Stomach smooth muscle (tissue), 2 donors: ENCODE results near the gene PRPF6.

ENCODE experiments used
- H3K27ac ChIP-seq: one replicate; pipeline ENCODE4 v1.7.0; 2013; ENCODE audit warnings: mild to moderate bottlenecking, low read length, inconsistent platforms
- H3K27me3 ChIP-seq, 2 donors: one replicate each; pipeline ENCODE4 v1.7.0; 2013; ENCODE audit warnings: low read length in 2 of 2; ENCODE audit not compliant: insufficient read depth in 2 of 2, control insufficient read depth in 1 of 2
- H3K36me3 ChIP-seq, 2 donors: one replicate each; pipeline ENCODE4 v1.7.0; 2013; ENCODE audit warnings: low read length in 2 of 2; ENCODE audit not compliant: control insufficient read depth in 2 of 2, insufficient read depth in 2 of 2
- H3K4me1 ChIP-seq: one replicate; pipeline ENCODE4 v1.7.0; 2013; ENCODE audit warnings: low read length; ENCODE audit not compliant: control insufficient read depth, insufficient read depth
- H3K4me3 ChIP-seq, 2 donors: one replicate each; pipeline ENCODE4 v1.7.0; 2013; ENCODE audit warnings: low read length in 2 of 2
- H3K9ac ChIP-seq, 2 donors: one replicate each; pipeline ENCODE4 v1.7.0; 2013; ENCODE audit warnings: low read length in 2 of 2, mild to moderate bottlenecking in 1 of 2
- H3K9me3 ChIP-seq, 2 donors: one replicate each; pipeline ENCODE4 v1.7.0; 2013; ENCODE audit warnings: low read length in 2 of 2; ENCODE audit not compliant: control insufficient read depth in 2 of 2
- donor health status: healthy.
- donor health status: Pancreatic carcinoma.

Gene PRPF6

DNA sequence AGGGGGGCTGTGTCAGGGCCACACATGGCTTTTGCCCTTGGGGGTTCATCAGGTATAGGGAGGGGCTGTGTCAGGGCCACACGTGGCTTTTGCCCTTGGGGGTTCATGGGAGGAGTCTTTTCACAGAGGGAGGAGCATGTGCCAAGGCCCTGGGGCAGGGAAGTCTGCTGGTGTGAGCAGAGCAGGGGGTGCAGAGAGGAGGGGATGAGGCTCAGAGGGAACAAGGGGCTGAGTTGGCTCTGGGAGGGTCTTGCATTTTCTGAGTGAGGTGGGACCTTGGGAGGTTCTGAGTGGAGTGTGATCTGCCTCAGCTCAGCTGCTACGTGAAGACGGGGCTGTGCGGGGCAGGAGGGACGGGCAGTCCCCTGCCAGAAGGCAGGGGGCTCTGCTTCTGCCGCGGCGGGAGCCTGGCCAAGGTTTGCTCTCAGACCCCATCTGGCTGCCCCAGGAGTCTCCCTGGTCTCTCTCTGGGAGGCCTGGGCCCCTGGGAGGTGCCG, 74.5 kb downstream of the PRPF6 start:
- Histone ChIP-seq H3K4me1 (peaks cover 4% of the 10 kb centered on the region), H3K27me3 (peaks cover 31 to 36% of the 10 kb centered on the region in 2 donors), H3K36me3 (no peaks in the 10 kb centered on the region), H3K4me3 (no peak overlapping the region), H3K9ac (no peak overlapping the region), H3K27ac (no peak overlapping the region), H3K9me3 (no peaks in the 10 kb centered on the region)

DNA sequence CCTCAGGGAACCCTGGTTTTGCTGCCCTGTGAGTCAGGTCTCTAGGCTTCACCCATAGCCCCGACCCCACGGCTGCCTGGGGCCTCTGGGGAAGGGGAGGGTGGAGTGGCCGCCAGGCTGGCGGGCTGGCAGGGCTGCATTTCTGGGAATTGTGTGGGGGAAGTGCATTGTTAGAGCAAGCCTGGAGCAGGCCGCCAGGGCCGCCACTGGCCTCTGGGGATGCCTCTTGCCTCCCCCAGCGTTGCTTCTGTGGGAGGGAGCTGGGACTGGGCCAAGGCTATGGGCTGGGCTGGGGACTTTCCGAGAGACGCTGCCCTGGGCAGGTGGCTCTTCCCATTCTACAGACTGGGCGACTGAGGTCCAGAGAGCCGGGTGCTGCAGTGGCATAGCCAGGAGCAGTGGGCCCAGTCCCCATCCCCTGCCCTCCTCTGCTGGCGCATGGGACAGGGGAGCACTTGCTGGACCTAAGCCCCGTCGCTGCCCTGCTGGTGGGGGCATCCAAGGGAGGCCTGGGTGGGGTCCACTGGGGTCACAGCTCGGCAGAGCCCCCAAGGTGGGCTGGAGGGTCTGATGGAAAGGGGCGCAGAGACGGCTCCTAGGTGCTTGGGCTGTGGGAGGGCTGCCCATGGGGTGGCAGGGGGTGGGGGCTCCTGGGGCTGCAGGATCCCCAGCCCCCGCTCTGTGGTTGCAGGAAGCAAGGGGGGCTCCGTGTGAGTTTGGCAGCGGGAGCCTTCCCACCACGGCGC, 75.1 kb downstream of the PRPF6 start:
- no peaks in the 10 kb centered on the region for H3K36me3 ChIP-seq
- no peaks in the 10 kb centered on the region for H3K9me3 ChIP-seq
- H3K27ac ChIP-seq = no peak overlapping the region
- no peak overlapping the region for H3K9ac ChIP-seq
- H3K4me1 ChIP-seq = peaks cover 4% of the 10 kb centered on the region
- H3K27me3 ChIP-seq = peaks cover 25 to 30% of the 10 kb centered on the region in 2 donors
- H3K4me3 ChIP-seq = no peak overlapping the region

DNA sequence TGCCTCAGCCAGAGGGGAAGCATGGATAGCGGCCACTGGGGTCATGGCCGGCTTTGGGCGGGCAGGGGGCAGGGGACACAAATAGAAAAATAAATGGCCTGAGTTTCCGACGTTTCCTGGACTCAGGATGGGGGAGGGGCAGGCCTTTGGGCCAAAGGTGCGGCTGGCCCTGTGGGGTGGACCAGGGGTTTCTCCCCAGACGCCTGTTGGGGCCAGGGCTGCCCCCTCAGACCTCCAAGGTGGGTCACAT, 75.6 kb downstream of the PRPF6 start:
- peaks cover 4% of the 10 kb centered on the region for H3K4me1 ChIP-seq
- H3K27me3 ChIP-seq = peaks cover 24 to 25% of the 10 kb centered on the region in 2 donors
- no peaks in the 10 kb centered on the region for H3K36me3 ChIP-seq
- H3K27ac ChIP-seq = no peak overlapping the region
- no peak overlapping the region for H3K9ac ChIP-seq
- H3K9me3 ChIP-seq = no peaks in the 10 kb centered on the region
- no peak overlapping the region for H3K4me3 ChIP-seq

DNA sequence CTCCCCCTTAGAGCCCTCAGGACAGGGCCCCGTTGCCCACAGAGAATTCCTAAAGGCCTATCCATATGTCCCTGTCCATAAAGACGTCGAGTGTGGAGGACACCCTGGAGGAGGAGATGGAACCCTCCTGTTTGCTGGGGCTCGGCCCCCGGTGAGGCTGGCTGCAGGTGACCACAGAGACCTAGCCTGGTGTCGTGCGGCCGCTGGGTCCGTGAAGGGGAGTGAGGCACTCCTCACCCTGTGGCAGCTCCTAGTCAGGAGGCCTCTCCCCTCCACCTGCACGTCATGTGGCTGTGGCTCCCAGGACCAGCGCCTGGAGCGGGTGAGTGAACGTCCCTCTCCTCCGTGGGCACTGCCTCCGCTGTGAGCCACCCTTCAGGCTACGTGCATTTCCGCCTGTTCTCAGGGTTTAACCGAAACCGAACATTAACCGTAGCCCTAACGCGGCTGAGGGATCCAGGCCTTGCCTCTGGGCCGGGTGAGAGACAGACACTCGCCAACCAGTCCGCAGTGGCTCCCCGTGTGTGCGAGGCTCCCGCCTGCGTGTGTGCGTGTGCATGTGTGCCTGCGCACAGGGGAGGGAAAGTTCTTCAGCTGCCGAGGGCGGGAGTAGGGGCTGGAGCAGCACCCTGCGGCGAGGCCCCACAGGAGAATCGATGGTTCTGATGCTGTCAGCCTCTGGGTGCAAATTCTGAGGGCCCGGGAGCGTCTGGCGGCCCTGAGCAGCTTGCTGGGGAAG, 76.1 kb downstream of the PRPF6 start:
- no peak overlapping the region for H3K27ac ChIP-seq
- H3K4me1 ChIP-seq = peaks cover 5% of the 10 kb centered on the region
- H3K9ac ChIP-seq = no peak overlapping the region

DNA sequence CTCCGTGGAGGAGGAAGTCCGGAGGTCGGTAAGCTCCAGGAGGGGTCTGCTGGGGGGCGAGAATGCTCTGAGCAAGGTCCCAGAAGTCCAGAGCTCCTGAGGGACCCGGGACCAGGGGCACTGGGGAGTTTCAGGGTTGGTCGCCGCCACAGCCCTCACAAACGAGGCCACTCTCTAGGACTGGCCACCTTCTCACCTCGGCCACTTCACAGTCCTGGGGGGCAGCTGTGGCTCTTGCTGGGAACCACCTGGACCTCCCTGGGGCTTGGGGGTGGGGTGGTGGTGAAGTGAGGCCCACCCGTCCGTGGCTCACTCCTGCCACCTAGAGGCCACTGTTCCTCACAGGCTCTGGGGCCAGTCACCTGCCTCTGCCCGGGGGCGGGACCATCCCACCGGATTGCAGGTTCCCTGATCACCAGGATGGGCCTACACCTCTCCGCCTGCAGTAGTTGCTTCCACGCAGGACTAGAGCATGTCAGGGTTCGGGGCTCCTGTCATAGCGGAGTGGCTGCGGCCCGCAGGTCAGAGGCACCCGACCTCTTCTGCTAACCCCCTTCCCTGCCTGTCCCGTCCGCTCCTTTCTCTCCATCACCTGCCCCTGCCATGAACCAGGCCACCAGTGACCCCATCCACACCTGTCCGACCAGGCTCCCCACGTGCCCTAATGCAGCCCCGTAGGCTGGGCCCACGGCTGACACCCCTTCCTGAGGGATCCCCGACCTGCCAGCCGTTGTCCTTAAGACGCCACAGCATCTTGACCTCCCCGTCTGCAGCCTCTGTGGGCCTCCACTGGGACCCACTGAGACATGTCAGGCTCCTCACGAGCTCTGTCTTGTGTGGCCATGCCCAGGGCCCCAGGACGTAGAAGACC, 76.9 kb downstream of the PRPF6 start:
- Histone ChIP-seq H3K36me3 (no peaks in the 10 kb centered on the region), H3K27me3 (peaks cover 16 to 17% of the 10 kb centered on the region in 2 donors)

More for the DNA sequence above, 76.1 kb downstream of the PRPF6 start:
- peaks cover 19 to 20% of the 10 kb centered on the region in 2 donors for H3K27me3 ChIP-seq
- H3K9me3 ChIP-seq = no peaks in the 10 kb centered on the region
- H3K4me3 ChIP-seq = peak overlapping the region in 1 of 2 donors; percentile 15
- no peaks in the 10 kb centered on the region for H3K36me3 ChIP-seq

DNA sequence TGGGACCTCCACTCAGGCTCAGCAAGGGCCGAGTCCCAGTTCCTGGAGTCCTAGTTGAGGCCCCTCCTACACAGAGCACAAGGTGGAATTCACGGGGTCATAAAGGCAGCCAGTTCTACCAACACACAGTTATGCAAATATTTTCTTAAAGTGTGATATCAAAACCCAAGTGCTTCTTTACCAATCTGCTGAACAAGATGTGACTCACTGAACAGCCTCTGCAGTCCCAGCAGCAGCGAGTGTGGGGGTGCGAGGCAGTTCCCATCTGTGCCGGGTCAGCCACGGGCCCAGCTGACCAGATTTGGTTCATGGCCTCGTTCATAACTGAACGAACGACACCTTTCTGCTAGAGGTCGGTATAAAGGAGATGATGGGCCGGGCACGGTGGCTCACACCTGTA, 77.6 kb downstream of the PRPF6 start:
- H3K36me3 ChIP-seq = no peaks in the 10 kb centered on the region
- H3K27ac ChIP-seq = no peak overlapping the region

More for the DNA sequence above, 76.9 kb downstream of the PRPF6 start:
- Histone ChIP-seq H3K4me3 (peak overlapping the region in 1 of 2 donors; percentile 15), H3K27ac (no peak overlapping the region), H3K4me1 (peaks cover 13% of the 10 kb centered on the region), H3K9me3 (no peaks in the 10 kb centered on the region), H3K9ac (no peak overlapping the region)

DNA sequence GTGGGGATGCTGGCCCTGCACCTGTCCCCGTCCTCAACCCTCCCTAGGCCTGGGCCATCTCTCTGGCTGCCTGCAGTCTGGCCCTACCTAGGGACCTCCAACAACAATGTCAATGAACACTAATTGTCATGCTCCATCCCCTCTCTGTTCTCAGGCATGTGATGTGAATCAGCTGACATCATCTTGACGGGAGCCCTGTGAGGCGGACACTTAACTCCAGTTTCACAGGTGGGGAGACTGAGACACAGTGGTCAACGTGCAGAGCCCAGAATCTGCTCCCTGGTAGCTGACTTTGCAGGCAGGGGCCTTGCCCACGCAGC, 81.3 kb downstream of the PRPF6 start:
- Histone ChIP-seq H3K4me1 (peaks cover 29% of the 10 kb centered on the region), H3K9me3 (no peaks in the 10 kb centered on the region), H3K27me3 (peaks cover 3% of the 10 kb centered on the region in 2 donors), H3K9ac (peak overlapping the region; percentile 78 to 81), H3K27ac (peak overlapping the region; percentile 79), H3K4me3 (peak overlapping the region; percentile 83 to 87), H3K36me3 (no peaks in the 10 kb centered on the region)

More for the DNA sequence above, 77.6 kb downstream of the PRPF6 start:
- Histone ChIP-seq H3K9me3 (no peaks in the 10 kb centered on the region), H3K9ac (no peak overlapping the region), H3K27me3 (peaks cover 12 to 16% of the 10 kb centered on the region in 2 donors), H3K4me1 (peaks cover 12% of the 10 kb centered on the region), H3K4me3 (no peak overlapping the region)

DNA sequence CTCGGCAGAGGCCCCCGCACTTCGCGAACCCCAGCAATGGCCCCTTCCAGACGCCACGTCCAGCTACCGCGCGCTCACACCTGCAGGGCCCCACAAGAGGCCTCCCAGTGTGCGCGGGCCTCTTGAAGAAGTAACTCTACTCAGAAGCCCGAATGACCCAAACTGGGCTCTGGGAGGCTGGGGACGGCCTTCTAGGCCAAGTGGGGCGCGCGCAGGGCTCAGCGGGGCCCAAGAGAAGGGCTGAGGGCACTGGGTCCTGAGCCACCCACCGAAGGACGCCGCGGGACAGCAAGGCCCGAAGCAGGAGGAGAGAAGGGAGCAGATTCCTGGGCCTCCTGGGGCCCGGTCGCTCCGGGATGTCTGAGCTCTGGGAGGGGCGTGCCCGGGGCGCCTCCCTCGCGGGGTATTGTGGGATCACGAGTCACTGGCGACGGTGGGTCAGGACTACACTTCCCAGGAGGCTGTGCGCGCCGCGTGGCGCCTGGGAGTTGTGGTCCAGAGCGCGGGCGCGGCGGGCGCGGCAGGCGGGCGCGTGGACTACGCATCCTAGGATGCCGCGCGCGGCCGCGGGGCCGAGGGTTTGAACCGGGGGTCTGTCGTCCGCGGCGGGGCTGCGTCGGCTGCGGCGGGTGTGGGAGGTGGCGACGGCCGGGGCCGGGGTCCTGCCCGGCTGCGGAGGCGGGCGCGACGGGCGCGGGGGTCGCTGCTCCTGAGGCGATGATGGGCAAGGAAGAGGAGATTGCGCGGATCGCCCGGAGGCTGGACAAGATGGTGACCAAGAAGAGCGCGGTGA, 81.9 kb downstream of the PRPF6 start, which contains the start of gene TCEA2:
Gene TCEA2 (plus strand): TSS at position 603 of the 793 bp plus-strand sequence. CDS start 115 bp downstream, at position 718.
- Histone ChIP-seq H3K4me3 (peak within 1 kb of the TSS; percentile 83 to 87), H3K9ac (peak within 1 kb of the TSS; percentile 78 to 81), H3K27me3 (peaks cover 2 to 3% of the 10 kb centered on the region in 2 donors), H3K9me3 (no peaks in the 10 kb centered on the region), H3K27ac (peak within 1 kb of the TSS; percentile 79), H3K36me3 (no peaks in the 10 kb centered on the region), H3K4me1 (peaks cover 29% of the 10 kb centered on the region)

DNA sequence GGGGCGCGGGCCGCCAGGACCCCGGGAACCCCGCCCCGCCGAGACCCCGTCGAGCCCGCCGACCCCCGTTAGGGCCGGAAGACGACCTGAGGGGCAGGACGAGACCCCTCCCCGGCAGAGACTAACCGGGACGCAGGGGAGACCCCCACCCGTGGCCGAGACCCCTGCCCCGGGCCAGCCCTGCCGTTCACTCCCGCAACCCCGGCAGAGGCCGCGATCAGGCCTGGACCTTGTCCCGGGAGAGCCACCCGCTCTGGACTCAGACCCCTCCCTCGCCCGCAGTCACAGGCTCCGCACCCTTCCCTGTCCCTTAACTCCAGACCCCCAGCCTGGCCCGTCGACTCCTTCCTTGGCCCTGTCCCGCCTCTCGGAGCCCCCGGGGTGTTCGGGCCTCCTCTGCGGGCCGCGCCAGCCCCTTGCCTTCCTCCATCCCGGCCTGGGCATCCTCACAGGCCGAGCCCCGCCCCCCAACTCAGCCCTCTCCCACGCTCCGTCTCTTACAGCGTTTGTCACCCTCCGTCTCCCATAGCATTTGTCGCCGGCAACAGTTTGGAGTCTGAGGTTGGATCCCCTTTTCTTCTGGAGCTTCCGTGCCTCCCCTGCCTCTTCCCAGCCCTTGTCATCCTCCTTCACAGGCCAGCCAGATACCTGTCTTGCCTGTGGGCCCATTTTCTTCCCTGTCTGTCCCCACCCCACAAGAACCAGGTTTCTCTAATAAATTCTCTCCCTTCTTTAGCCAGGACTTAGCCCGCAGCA, 82.6 kb downstream of the PRPF6 start:
- H3K27ac ChIP-seq = peak overlapping the region; percentile 24
- no peaks in the 10 kb centered on the region for H3K9me3 ChIP-seq
- H3K4me3 ChIP-seq = peak overlapping the region; percentile 83 to 87
- H3K36me3 ChIP-seq = no peaks in the 10 kb centered on the region
- H3K4me1 ChIP-seq = peaks cover 27% of the 10 kb centered on the region
- H3K9ac ChIP-seq = peak overlapping the region; percentile 71 to 75
- H3K27me3 ChIP-seq = no peaks in the 10 kb centered on the region
